Astrocyte (in vitro differentiated cells and primary cell): Measurements from ENCODE around the gene COL4A5.

Experiments used
- EZH2 ChIP-seq: IDR thresholded peaks from 2 replicates; pipeline ENCODE4 v1.6.1; 2012; ENCODE audit warnings: mild to moderate bottlenecking, low read length, inconsistent platforms; ENCODE audit not compliant: insufficient read depth
- TF ChIP-seq, protein P1 (sequence below): IDR thresholded peaks from 2 replicates; pipeline ENCODE4 v1.5.1; 2011; ENCODE audit warnings: low read depth, mild to moderate bottlenecking, inconsistent platforms, low read length, moderate library complexity; ENCODE audit not compliant: insufficient read depth

DNA sequence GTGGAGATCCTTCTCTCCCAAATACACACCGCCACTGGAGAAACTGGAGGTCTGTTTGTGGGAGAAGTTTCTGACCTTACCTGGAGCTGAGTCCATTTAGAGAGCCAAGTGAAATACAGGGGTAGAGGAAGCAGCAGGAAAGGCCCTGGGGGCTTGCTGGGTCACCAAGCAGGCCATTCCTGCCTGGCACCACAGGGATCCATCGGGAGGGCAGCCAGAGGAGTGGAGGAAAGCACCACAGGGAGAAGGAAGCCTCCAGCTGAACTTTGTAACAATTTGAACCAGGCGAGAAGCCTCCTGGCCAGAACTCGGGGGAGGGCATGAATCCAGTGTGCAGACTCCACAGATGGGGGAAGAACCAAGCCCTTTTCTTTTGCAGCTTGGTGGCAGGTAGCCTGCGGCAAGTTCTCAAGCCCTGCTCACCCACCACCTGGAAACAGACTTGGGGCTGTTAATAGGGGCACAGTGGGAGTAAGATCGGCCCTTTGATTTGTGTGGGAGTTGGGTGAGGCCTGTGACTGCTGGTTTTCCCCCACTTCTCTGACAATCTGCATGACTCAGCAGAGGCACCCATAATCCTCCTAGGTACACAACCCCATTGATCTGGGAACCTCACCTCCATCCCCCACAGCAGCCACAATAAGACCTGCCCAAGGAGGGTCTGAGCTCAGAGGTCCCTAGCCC, 202.1 kb downstream of the COL4A5 start:
- TF ChIP-seq, protein P1, sequence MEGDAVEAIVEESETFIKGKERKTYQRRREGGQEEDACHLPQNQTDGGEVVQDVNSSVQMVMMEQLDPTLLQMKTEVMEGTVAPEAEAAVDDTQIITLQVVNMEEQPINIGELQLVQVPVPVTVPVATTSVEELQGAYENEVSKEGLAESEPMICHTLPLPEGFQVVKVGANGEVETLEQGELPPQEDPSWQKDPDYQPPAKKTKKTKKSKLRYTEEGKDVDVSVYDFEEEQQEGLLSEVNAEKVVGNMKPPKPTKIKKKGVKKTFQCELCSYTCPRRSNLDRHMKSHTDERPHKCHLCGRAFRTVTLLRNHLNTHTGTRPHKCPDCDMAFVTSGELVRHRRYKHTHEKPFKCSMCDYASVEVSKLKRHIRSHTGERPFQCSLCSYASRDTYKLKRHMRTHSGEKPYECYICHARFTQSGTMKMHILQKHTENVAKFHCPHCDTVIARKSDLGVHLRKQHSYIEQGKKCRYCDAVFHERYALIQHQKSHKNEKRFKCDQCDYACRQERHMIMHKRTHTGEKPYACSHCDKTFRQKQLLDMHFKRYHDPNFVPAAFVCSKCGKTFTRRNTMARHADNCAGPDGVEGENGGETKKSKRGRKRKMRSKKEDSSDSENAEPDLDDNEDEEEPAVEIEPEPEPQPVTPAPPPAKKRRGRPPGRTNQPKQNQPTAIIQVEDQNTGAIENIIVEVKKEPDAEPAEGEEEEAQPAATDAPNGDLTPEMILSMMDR: no peak
- no peak for TF ChIP-seq EZH2
